Measurements from ENCODE around the gene CDC42BPB.

Gene CDC42BPB

GRCh38 chr14:102998393-102998792 lies 59.0 kb downstream of the CDC42BPB start:
- DNase-seq (ENCODE audit: low read depth), result peak; percentile 12
- no peak for TF ChIP-seq POLR2A (IDR thresholded peaks at IDR 0.05; ENCODE audit: extremely low read depth, insufficient read length)
- no peak for TF ChIP-seq MYC (IDR thresholded peaks at IDR 0.05; ENCODE audit: low read depth, low read length)
- TF ChIP-seq CTCF (IDR thresholded peaks at IDR 0.05; ENCODE audit: low read depth, low read length), result no peak
- no peak for TF ChIP-seq MAX (IDR thresholded peaks at IDR 0.05; ENCODE audit: low read depth, low read length)
- no peak overlapping the region for H3K4me3 ChIP-seq (ENCODE audit: low read depth, low read length)

- no peak overlapping the region for H3K4me3 ChIP-seq (ENCODE audit: low read depth, low read length)
- peak; percentile 26 for DNase-seq (ENCODE audit: low read depth)
- TF ChIP-seq MAX (IDR thresholded peaks at IDR 0.05; ENCODE audit: low read depth, low read length), result no peak
- TF ChIP-seq MYC (IDR thresholded peaks at IDR 0.05; ENCODE audit: low read depth, low read length), result no peak
- no peak for TF ChIP-seq POLR2A (IDR thresholded peaks at IDR 0.05; ENCODE audit: extremely low read depth, insufficient read length)
- no peak for TF ChIP-seq CTCF (IDR thresholded peaks at IDR 0.05; ENCODE audit: low read depth, low read length)
These were observed 60.4 kb downstream of the CDC42BPB start for GRCh38 chr14:102996941-102997340.

GRCh38 chr14:102994689-102995088 lies 62.7 kb downstream of the CDC42BPB start:
- no peak for TF ChIP-seq POLR2A (IDR thresholded peaks at IDR 0.05; ENCODE audit: extremely low read depth, insufficient read length)
- TF ChIP-seq MYC (IDR thresholded peaks at IDR 0.05; ENCODE audit: low read depth, low read length), result no peak
- no peak for TF ChIP-seq MAX (IDR thresholded peaks at IDR 0.05; ENCODE audit: low read depth, low read length)
- no peak for TF ChIP-seq CTCF (IDR thresholded peaks at IDR 0.05; ENCODE audit: low read depth, low read length)
- no peak for DNase-seq (ENCODE audit: low read depth)
- no peak overlapping the region for H3K4me3 ChIP-seq (ENCODE audit: low read depth, low read length)

GRCh38 chr14:102993523-102993922 lies 63.8 kb downstream of the CDC42BPB start:
- no peak overlapping the region for H3K4me3 ChIP-seq (ENCODE audit: low read depth, low read length)
- DNase-seq (ENCODE audit: low read depth), result peak; percentile 76
- 0 out of 2 replicates have a peak, but pooled peaks have one; percentile 22 for TF ChIP-seq MYC (IDR thresholded peaks at IDR 0.05; ENCODE audit: low read depth, low read length)
- no peak for TF ChIP-seq MAX (IDR thresholded peaks at IDR 0.05; ENCODE audit: low read depth, low read length)

- H3K4me3 ChIP-seq (ENCODE audit: low read depth, low read length), result no peak overlapping the region
- no peak for DNase-seq (ENCODE audit: low read depth)
- TF ChIP-seq CTCF (IDR thresholded peaks at IDR 0.05; ENCODE audit: low read depth, low read length), result no peak
- TF ChIP-seq MYC (IDR thresholded peaks at IDR 0.05; ENCODE audit: low read depth, low read length), result no peak
- TF ChIP-seq MAX (IDR thresholded peaks at IDR 0.05; ENCODE audit: low read depth, low read length), result no peak
- no peak for TF ChIP-seq POLR2A (IDR thresholded peaks at IDR 0.05; ENCODE audit: extremely low read depth, insufficient read length)
These were observed 66.0 kb downstream of the CDC42BPB start for GRCh38 chr14:102991376-102991775.

- TF ChIP-seq CTCF (IDR thresholded peaks at IDR 0.05; ENCODE audit: low read depth, low read length) (no peak), MYC (IDR thresholded peaks at IDR 0.05; ENCODE audit: low read depth, low read length) (no peak), MAX (IDR thresholded peaks at IDR 0.05; ENCODE audit: low read depth, low read length) (no peak), POLR2A (IDR thresholded peaks at IDR 0.05; ENCODE audit: extremely low read depth, insufficient read length) (no peak)
- no peak overlapping the region for H3K4me3 ChIP-seq (ENCODE audit: low read depth, low read length)
- DNase-seq (ENCODE audit: low read depth), result no peak
These were observed 69.3 kb downstream of the CDC42BPB start for GRCh38 chr14:102988054-102988453.
